Transverse colon (tissue), 4 donors: ENCODE measurements around the gene ZNF142. TPM values are rescaled to one million over a fixed set of nuclear protein-coding genes. Genes with fewer than 3 reads are reported as not detected.

ENCODE experiments used
- DNase-seq: peaks from one replicate; pipeline ENCODE4 v3.0.0-alpha.2; 2019
- H3K27ac ChIP-seq, 4 donors: fragments of 200-600 bp; sonication (generic); 2 replicates each; pipeline ENCODE4 v1.5.1; 2016 to 2018; ENCODE audit warnings: inconsistent platforms in 4 of 4
- H3K27me3 ChIP-seq: fragments of 200-600 bp; sonication (generic); 2 replicates; pipeline ENCODE4 v1.5.1; 2017; ENCODE audit warnings: inconsistent platforms
- H3K36me3 ChIP-seq, 4 donors: fragments of 200-600 bp; sonication (generic); 2 replicates each; pipeline ENCODE4 v1.5.1; 2017 to 2019; ENCODE audit warnings: inconsistent platforms in 4 of 4
- H3K4me1 ChIP-seq, 4 donors: fragments of 200-600 bp; sonication (generic); 2 replicates each; pipeline ENCODE4 v1.5.1; 2017 to 2020; ENCODE audit warnings: inconsistent platforms in 4 of 4
- H3K4me3 ChIP-seq, 4 donors: fragments of 200-600 bp; sonication (generic); 1 replicate in 1 of 4; 2 replicates in 3 of 4; pipeline versions ENCODE4 v1.5.1 to v1.6.1; 2017 to 2019; ENCODE audit warnings: inconsistent platforms in 4 of 4
- H3K9me3 ChIP-seq, 2 donors: fragments of 200-600 bp; sonication (generic); 2 replicates each; pipeline ENCODE4 v1.5.1; 2017 to 2019; ENCODE audit warnings: inconsistent platforms in 2 of 2
- CTCF ChIP-seq, 5 experiments: fragments of 200-600 bp in 3 of 5; fragments of 450-650 bp in 2 of 5; sonication (generic) in 3 of 5; IDR thresholded peaks; 1 replicate in 2 of 5; 2 replicates in 3 of 5; pipeline ENCODE4 v1.5.1; 2016 to 2017; ENCODE audit warnings: antibody characterized with exemption in 5 of 5, inconsistent platforms in 3 of 5, mild to moderate bottlenecking in 2 of 5, moderate library complexity in 1 of 5
- EP300 ChIP-seq: sonication (generic); formaldehyde crosslinking; IDR thresholded peaks from one replicate; pipeline ENCODE4 v1.6.1; 2017; ENCODE audit warnings: antibody characterized with exemption, low read depth
- POLR2A ChIP-seq: fragments of 450-650 bp; IDR thresholded peaks from one replicate; pipeline ENCODE4 v1.6.1; 2016; ENCODE audit warnings: antibody characterized with exemption, mild to moderate bottlenecking, moderate library complexity
- POLR2AphosphoS5 ChIP-seq, 3 donors: sonication (generic); formaldehyde crosslinking; IDR thresholded peaks; one replicate each; pipeline ENCODE4 v1.6.1; 2016; ENCODE audit warnings: antibody characterized with exemption in 3 of 3
- WGBS, 2 donors: methylation state at CpG; one replicate each; pipeline ENCODE4 v1.1.5; 2018; ENCODE audit warnings: low coverage in 1 of 2; 5-methylcytosine and 5-hydroxymethylcytosine counted together
- in situ Hi-C, 4 donors: fragments of 200-750 bp; cut with MboI; loops; one replicate each; pipeline versions ENCODE4 v1.15.0 to v1.15.1; 2017; ENCODE audit warnings: low sequenced_read_pairs in 3 of 4, low pct_ligation_motif_present in 1 of 4, low pct_unique_long_range_greater_than_20kb in 1 of 4
- intact Hi-C: fragments of 100-400 bp; cut with DNase I; formaldehyde crosslinking; loops from one replicate; pipeline ENCODE4 v1.15.1; 2023; ENCODE audit warnings: low total_unique reads
- total RNA-seq, 4 donors: library from RNA; depleted of rRNA; stranded (reverse); fragments of >200 nt; gene quantifications; one replicate each; pipeline ENCODE4 v1.1.0, GENCODE V29; 2016

Gene ZNF142
- total RNA-seq, 4 donors from 2014 or later = 18.5 to 58.0 (median 24.5) TPM

- Histone ChIP-seq H3K36me3 (peaks cover 0 to 6% (median 0%) of the 10 kb centered on the region in 4 donors), H3K4me3 (no peak overlapping the region), H3K9me3 (no peaks in the 10 kb centered on the region), H3K27ac (no peak overlapping the region), H3K27me3 (no peaks in the 10 kb centered on the region), H3K4me1 (no peaks in the 10 kb centered on the region)
- 92 to 100% methylated on average over 1 to 2 of the region's 2 CpGs for WGBS, 2 donors
- no peak for DNase-seq
- no peak for TF ChIP-seq CTCF (IDR thresholded peaks at IDR 0.05)
- no peak for TF ChIP-seq POLR2A
- no peak for TF ChIP-seq POLR2AphosphoS5 (IDR thresholded peaks at IDR 0.05)
- intact Hi-C loops (no loop called here), in situ Hi-C loops (loop anchor here in 1 of 4 donors (25.0 kb wide), 1 partner anchor 135 kb away; the partner anchor contains the start of gene PRKAG3)
Measured at GRCh38 chr2:218701806-218702205, 42.4 kb upstream of the ZNF142 start.

- peaks cover 0 to 6% (median 3%) of the 10 kb centered on the region in 4 donors for H3K36me3 ChIP-seq
- no peaks in the 10 kb centered on the region for H3K27me3 ChIP-seq
- 99% methylated on average over 8 of the region's 8 CpGs; no CpG with 5 or more reads in 1 of the 2 donors for WGBS, 2 donors
- H3K9me3 ChIP-seq = no peaks in the 10 kb centered on the region
- no peaks in the 10 kb centered on the region for H3K4me1 ChIP-seq
- TF ChIP-seq EP300 (no peak), POLR2A (no peak), POLR2AphosphoS5 (IDR thresholded peaks at IDR 0.05) (no peak), CTCF (IDR thresholded peaks at IDR 0.05) (no peak)
- H3K4me3 ChIP-seq = no peak overlapping the region
- no peak overlapping the region for H3K27ac ChIP-seq
- intact Hi-C loops = no loop called here
- in situ Hi-C loops = no loop called here
- no peak for DNase-seq
Measured at GRCh38 chr2:218698885-218699284, 39.5 kb upstream of the ZNF142 start.

GRCh38 chr2:218694405-218695145 is 35.2 kb upstream of the ZNF142 start:
- TF ChIP-seq EP300 (no peak), CTCF (IDR thresholded peaks at IDR 0.05) (no peak), POLR2AphosphoS5 (IDR thresholded peaks at IDR 0.05) (no peak), POLR2A (no peak)
- Histone ChIP-seq H3K9me3 (no peaks in the 10 kb centered on the region), H3K27ac (no peak overlapping the region), H3K27me3 (no peaks in the 10 kb centered on the region), H3K4me3 (no peak overlapping the region), H3K36me3 (peaks cover 0 to 23% (median 3%) of the 10 kb centered on the region in 4 donors), H3K4me1 (no peaks in the 10 kb centered on the region)
- in situ Hi-C loops = no loop called here
- intact Hi-C loops = no loop called here
- DNase-seq = no peak
- WGBS, 2 donors = 92 to 93% methylated on average over 3 of the region's 3 CpGs

- H3K27me3 ChIP-seq = no peaks in the 10 kb centered on the region
- no peaks in the 10 kb centered on the region for H3K9me3 ChIP-seq
- TF ChIP-seq POLR2A (no peak), POLR2AphosphoS5 (IDR thresholded peaks at IDR 0.05) (no peak)
- in situ Hi-C loops = no loop called here
- H3K4me1 ChIP-seq = peaks cover 0 to 3% (median 1%) of the 10 kb centered on the region in 4 donors
- H3K27ac ChIP-seq = no peak overlapping the region
- no peak for DNase-seq
- H3K4me3 ChIP-seq = no peak overlapping the region
- H3K36me3 ChIP-seq = peaks cover 0 to 23% (median 2%) of the 10 kb centered on the region in 4 donors
- intact Hi-C loops = no loop called here
Measured at GRCh38 chr2:218691234-218691633, 31.8 kb upstream of the ZNF142 start.
